Neutrophil (primary cell): ENCODE measurements around the gene STAT2.

Source experiments
- H3K27ac ChIP-seq: fragments of 200-600 bp; sonication (generic); 2 replicates; pipeline ENCODE4 v1.5.1; 2016; ENCODE audit warnings: mild to moderate bottlenecking, moderate library complexity
- H3K27me3 ChIP-seq: fragments of 200-600 bp; sonication (generic); 2 replicates; pipeline ENCODE4 v1.6.0; 2016; ENCODE audit warnings: mild to moderate bottlenecking
- H3K36me3 ChIP-seq: fragments of 200-600 bp; sonication (generic); 2 replicates; pipeline ENCODE4 v1.5.1; 2017
- H3K4me1 ChIP-seq, 2 experiments: fragments of 200-600 bp in 1 of 2; sonication (generic) in 1 of 2; 1 replicate in 1 of 2; 2 replicates in 1 of 2; pipeline versions ENCODE4 v1.5.1 to v1.6.1; 2013 to 2016; ENCODE audit warnings: low read depth in 1 of 2, low read length in 1 of 2, mild to moderate bottlenecking in 1 of 2, moderate library complexity in 1 of 2; ENCODE audit not compliant: control insufficient read depth in 1 of 2, insufficient read depth in 1 of 2
- H3K4me3 ChIP-seq, 2 experiments: fragments of 200-600 bp in 1 of 2; sonication (generic) in 1 of 2; 1 replicate in 1 of 2; 2 replicates in 1 of 2; pipeline ENCODE4 v1.5.1; 2013 to 2016; ENCODE audit warnings: low read depth in 1 of 2, low read length in 1 of 2, mild to moderate bottlenecking in 1 of 2, moderate library complexity in 1 of 2
- H3K9me3 ChIP-seq: fragments of 200-600 bp; sonication (generic); 2 replicates; pipeline ENCODE4 v1.5.1; 2016
- TF ChIP-seq, protein P1 (sequence below): fragments of 200-600 bp; sonication (generic); IDR thresholded peaks from 2 replicates; pipeline ENCODE4 v1.5.1; 2016; ENCODE audit warnings: antibody characterized with exemption

STAT2 gene

DNA sequence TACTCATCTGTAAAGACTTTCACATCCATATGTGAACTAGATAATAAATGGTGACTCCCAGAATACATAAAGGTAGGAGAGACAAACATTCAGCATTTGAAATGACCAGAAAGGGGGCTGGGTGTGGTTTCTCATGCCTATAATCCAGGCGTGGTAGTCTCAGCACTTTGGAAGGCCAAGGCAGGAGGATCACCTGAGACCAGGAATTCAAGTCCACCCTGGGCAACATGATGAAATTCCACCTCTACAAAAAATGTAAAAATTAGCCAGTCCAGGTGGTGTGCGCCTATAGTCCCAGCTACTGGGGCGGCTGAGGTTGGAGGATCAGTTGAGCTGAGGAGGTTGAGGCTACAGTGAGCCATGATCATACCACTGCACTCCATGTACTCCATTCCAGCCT, 55.6 kb downstream of the STAT2 start:
- no peak overlapping the region for H3K4me3 ChIP-seq
- peaks cover 4% of the 10 kb centered on the region for H3K36me3 ChIP-seq
- no peak overlapping the region for H3K27ac ChIP-seq
- H3K4me1 ChIP-seq: peaks cover 14 to 19% of the 10 kb centered on the region in 2 experiments
- TF ChIP-seq, protein P1, sequence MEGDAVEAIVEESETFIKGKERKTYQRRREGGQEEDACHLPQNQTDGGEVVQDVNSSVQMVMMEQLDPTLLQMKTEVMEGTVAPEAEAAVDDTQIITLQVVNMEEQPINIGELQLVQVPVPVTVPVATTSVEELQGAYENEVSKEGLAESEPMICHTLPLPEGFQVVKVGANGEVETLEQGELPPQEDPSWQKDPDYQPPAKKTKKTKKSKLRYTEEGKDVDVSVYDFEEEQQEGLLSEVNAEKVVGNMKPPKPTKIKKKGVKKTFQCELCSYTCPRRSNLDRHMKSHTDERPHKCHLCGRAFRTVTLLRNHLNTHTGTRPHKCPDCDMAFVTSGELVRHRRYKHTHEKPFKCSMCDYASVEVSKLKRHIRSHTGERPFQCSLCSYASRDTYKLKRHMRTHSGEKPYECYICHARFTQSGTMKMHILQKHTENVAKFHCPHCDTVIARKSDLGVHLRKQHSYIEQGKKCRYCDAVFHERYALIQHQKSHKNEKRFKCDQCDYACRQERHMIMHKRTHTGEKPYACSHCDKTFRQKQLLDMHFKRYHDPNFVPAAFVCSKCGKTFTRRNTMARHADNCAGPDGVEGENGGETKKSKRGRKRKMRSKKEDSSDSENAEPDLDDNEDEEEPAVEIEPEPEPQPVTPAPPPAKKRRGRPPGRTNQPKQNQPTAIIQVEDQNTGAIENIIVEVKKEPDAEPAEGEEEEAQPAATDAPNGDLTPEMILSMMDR: no peak
- no peaks in the 10 kb centered on the region for H3K9me3 ChIP-seq
- H3K27me3 ChIP-seq: no peaks in the 10 kb centered on the region

DNA sequence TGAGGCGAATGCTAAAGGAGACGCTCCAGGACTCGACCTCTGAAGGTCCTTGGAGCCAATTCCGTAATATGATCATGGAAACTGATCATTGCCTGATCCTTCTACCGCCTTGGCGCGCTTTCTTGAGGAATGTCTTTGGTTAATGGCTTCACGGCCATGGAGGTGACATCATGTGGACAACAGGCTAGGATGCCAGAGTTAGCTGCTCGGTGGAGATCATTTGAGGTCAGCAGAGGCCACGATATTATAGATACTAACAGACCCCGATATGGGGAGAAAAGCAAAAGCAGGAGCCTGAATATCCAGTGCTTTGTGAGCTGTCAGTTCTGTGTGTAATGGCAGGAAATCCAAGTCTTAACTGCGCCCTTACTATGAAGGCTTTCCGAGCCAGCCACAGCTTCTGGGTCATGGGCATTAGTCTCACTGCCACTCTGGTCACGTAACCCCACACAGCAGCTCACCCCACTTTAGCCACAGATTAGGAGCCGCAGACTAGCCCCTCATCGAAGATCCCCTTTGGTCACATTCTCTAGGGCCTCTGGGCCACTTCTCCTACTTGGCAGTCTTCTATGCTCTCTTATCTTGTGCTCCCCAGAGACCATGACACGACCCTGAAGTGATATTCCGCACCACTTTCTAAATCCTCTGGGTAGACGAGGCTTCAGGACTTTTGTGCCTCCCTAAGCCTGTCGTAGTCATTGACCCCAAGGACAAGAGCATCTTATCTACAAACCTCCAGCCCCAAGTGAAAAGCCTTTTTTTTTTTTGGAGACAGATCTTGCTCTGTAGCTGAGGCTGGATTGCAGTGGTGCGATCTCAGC, 59.1 kb downstream of the STAT2 start:
- H3K27ac ChIP-seq: peak overlapping the region; percentile 98
- TF ChIP-seq, protein P1: no peak
- no peaks in the 10 kb centered on the region for H3K9me3 ChIP-seq
- no peaks in the 10 kb centered on the region for H3K27me3 ChIP-seq
- peak overlapping the region; percentile 89 to 99 for H3K4me3 ChIP-seq
- no peaks in the 10 kb centered on the region for H3K36me3 ChIP-seq
- H3K4me1 ChIP-seq: peaks cover 49 to 53% of the 10 kb centered on the region in 2 experiments

DNA sequence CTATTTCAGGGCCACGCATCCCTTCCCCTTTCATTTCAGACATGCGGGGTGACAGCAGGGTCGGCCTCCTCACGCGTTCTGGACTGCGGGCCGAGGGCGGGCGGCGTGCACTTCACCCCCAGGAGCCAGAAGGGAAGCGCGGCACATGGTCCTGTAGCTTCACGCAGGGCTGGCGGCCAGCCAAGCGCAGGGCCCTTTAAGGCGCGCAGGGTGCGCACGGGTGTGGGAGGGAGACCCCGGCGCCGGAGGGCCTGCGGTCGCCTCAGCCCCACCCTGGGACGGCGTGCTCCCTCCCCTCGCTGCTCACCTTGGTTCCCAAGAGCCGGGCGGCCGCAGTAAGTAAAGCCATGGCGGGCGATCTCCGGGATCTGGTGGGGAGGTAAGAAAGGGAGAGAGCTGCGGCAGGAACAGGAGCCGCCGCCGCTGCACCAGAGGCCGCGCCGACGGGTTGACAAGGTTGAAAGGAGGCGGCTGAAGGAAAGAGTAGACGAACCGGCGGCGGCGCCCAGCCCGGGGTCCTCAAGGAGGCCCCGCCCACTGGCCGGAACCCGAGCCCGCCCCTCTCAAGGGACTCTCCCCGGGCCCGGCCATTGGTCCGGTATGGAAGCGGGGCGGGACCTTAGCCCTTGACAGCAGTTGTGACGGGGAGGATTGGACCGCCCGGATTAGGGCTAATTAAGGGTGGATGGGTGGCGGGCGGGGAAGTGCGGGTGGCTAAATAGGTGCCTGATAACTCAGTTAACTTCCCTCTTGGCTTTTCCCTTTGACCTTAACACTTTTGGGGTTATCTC, 59.9 kb downstream of the STAT2 start, which contains the start of gene CS:
CS (minus strand) TSS at position 478 of the 791 bp plus-strand sequence; CDS start at position 349, 129 bp downstream.
- TF ChIP-seq, protein P1: peak; percentile 26
- H3K27me3 ChIP-seq: no peaks in the 10 kb centered on the region
- H3K36me3 ChIP-seq: no peaks in the 10 kb centered on the region
- H3K4me3 ChIP-seq: peak within 1 kb of the TSS; percentile 89 to 99
- peaks cover 53 to 54% of the 10 kb centered on the region in 2 experiments for H3K4me1 ChIP-seq
- peak within 1 kb of the TSS; percentile 98 for H3K27ac ChIP-seq
- no peaks in the 10 kb centered on the region for H3K9me3 ChIP-seq

DNA sequence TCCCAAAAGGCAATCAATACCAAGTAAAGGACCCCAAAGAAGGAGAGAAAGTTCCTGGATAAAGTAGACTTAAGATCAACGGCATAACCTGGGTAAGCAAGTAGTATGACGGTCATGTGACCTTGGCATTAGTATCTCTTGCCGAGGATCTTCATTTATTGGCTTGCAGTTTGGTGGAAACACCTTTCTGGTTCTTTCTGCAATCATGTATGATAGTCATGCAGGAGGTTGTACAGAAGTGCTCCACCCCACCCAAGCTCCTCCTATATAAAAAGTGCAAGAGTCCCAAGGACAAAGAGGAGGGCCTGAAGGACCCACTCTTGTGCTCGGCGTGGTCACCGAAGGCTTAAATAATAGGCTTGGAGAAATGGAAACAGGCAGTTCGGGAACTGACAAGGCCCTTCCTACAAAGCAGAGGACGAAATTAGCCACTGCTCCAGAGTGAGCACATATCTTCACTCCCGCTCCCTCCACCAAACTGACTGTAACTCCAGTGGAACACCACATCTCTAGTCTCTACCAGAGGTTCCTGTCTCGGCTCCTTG, 60.5 kb downstream of the STAT2 start:
- peaks cover 54 to 57% of the 10 kb centered on the region in 2 experiments for H3K4me1 ChIP-seq
- H3K27ac ChIP-seq: peak overlapping the region; percentile 98

DNA sequence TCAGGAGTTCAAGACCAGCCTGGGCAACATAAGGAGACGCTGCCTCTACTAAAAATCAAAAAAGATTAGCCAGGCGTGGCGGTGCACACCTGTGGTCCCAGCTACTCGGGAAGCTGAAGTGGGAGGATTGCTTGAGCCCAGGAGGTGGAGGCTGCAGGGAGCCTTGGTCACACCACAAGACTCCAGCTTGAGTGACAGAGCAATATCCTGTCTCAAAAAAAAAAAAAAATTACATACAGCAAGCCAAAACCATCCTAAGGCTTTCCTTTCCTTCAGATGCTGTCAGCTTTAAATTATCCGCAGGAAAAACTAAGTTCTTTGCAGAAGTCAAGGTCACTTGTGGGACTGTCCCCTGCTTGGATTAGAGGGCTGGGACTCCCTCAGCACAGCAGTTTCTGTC, 61.1 kb downstream of the STAT2 start:
- Histone ChIP-seq H3K4me1 (peaks cover 58 to 60% of the 10 kb centered on the region in 2 experiments), H3K27ac (peak overlapping the region; percentile 98), H3K36me3 (no peaks in the 10 kb centered on the region), H3K27me3 (no peaks in the 10 kb centered on the region), H3K9me3 (no peaks in the 10 kb centered on the region), H3K4me3 (peak overlapping the region; percentile 89 to 99)
- TF ChIP-seq, protein P1: no peak

More for the DNA sequence above, 60.5 kb downstream of the STAT2 start:
- H3K4me3 ChIP-seq: peak overlapping the region; percentile 89 to 99
- no peaks in the 10 kb centered on the region for H3K27me3 ChIP-seq
- H3K36me3 ChIP-seq: no peaks in the 10 kb centered on the region
- no peaks in the 10 kb centered on the region for H3K9me3 ChIP-seq
- TF ChIP-seq, protein P1: no peak
